Hematopoietic multipotent progenitor cell (in vitro differentiated cells): Measurements from ENCODE around the gene GIPC2. TPM values are rescaled to one million over a fixed set of nuclear protein-coding genes. Genes with fewer than 3 reads are reported as not detected.
A peak's percentile ranks its signal among the peaks of the same experiment; 100 is the strongest.

Source experiments
- DNase-seq, 3 donors: peaks; one replicate each; pipeline ENCODE4 v3.0.0-alpha.2; 2011 to 2015; ENCODE audit warnings: low read depth in 2 of 3, low spot score in 2 of 3
- total RNA-seq: library from RNA; depleted of rRNA; stranded (reverse); fragments of >200 nt; gene quantifications from one replicate; pipeline ENCODE4 v1.2.3, GENCODE V29; 2012

Gene GIPC2
- total RNA-seq, 1 donor, result 0.54 TPM

- DNase-seq, result peak in 1 of 3 donors; percentile 75
Observed at GRCh38 chr1:78136680-78137079, 90.9 kb downstream of the GIPC2 start.

GRCh38 chr1:78141531-78142231 lies 95.9 kb downstream of the GIPC2 start:
- DNase-seq, result no peak

DNA sequence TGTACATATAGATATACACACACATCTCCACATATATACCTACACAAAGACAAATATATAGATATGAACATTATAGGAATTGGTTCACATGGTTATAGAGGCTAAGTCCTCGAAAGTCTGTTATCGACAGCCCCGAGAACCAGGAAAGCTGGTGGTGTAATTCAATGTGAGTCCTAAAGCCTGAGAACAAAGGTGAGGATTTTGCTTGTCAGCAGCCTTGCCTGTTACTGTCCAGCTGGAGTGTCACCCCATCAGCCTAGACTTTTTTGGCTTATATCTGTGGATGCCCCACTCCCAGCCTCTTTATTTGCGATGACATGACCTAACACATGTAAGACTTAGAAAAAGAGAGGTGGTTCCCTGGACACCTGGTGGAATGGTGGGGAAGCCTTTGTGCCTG lies 97.0 kb downstream of the GIPC2 start:
- no peak for DNase-seq

DNA sequence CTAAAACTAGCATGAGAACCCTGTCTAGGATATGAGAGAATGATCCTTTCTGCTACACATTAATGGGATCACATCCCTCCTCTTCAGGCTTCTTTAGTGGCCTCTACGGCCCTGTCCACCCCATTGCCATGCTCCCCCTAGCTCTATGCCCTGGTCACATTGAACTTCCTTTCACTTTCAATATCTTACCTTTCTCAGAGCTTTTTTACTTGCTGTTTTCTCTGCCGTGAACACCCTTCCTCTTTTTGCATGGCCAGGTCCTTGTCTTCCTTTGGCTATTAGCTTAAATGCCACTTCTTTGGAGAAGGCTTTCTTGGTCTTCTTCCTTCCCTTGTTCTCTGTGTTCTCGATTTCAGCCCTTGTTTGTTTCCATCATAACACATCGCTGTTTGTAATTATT lies 97.4 kb downstream of the GIPC2 start:
- DNase-seq, result peak in 2 of 3 donors; percentile 50 to 79

- DNase-seq, result no peak
Observed at GRCh38 chr1:78143673-78144072, 97.9 kb downstream of the GIPC2 start.

GRCh38 chr1:78145105-78145580 lies 99.4 kb downstream of the GIPC2 start:
- peak in 2 of 3 donors; percentile 46 to 76 for DNase-seq

DNA sequence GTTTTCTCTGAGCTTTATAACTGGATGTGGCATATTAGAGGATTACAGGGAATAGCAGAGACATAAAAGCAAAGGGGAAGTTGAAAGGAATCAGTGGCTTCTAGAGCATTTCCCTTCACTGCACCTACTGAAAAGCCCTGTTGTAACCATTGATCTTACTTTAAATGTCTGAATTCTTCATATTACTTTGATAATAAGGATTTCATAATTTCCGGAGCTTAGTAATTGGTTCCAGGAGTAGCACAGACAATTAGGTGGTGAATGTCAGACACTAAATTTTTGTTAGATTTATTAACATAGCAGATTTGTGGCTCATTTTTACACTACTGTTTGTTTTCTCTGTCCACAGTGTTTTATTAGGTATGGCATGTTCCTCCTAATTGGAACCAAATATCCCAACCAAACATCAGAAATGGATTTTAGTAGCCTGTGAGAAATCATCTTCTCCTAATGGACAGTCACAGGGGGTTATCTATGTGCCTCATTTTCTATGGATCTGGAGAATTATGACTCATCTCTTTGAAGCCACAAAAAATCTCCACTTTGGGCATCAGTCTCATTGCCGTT lies 100.5 kb downstream of the GIPC2 start:
- DNase-seq, result no peak

GRCh38 chr1:78147031-78147430 lies 101.3 kb downstream of the GIPC2 start:
- DNase-seq, result no peak

- DNase-seq, result no peak
Observed at GRCh38 chr1:78153092-78153736, 107.4 kb downstream of the GIPC2 start.

GRCh38 chr1:78155121-78155520 lies 109.4 kb downstream of the GIPC2 start:
- DNase-seq, result no peak

- no peak for DNase-seq
Observed at GRCh38 chr1:78156805-78157521, 111.2 kb downstream of the GIPC2 start.

DNA sequence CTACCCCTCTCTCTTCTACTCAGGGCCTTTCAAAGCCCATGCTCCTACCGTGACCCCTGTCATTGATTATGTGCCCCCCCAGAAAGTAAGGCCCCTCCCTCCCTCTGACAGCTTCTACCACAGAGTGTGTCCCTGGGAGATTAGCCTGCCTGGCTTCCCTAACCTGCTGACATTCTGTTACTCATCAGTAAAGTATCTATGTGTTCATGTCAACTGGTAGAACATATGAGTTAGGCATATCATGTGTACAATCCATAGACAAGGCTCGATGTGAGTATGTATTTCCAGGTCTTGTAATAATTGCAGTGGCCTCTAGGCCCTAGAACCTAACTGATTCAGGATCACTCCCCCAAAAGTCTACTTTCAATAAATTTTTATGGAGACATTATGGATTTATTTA lies 120.0 kb downstream of the GIPC2 start:
- DNase-seq, result no peak

DNA sequence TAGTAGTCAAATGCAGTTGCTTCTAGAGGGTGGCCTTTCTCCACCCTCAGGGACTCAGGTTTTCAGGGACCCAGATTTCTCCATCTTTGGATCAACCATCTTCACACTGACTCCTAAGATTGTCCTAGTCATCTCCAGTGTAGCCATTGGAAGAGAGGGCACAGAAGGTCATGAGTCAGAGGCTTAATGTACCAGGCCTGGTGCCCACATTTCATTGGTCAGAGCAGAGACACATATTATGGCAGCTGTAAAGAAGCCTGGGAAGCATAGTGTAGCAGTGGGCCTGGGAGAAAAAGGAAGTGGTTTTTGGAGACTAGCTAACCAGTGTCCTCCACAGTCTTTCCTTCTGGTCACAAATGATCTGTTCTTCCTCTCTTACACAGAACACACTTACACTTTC lies 122.5 kb downstream of the GIPC2 start:
- no peak for DNase-seq

DNA sequence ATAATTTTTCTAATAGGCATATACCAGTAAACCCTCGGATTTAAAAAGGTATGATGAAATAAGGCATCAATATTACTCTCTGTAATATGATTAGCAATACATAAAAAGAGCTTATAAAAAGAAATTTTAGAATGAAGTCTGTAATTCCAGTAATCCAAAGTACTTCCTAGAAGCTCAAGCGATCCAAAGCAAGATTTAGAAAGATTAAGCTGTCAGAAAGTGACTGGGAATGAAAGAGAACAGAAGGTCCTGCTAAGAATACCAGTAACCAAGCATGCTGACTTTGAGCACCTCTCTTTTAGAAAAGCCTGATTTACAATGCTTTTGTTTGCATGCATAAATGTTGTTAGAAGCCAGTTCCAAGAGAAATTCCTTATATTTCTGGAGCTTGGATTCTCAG lies 125.1 kb downstream of the GIPC2 start:
- DNase-seq, result no peak

GRCh38 chr1:78171736-78172590 lies 126.2 kb downstream of the GIPC2 start:
- DNase-seq, result no peak

DNA sequence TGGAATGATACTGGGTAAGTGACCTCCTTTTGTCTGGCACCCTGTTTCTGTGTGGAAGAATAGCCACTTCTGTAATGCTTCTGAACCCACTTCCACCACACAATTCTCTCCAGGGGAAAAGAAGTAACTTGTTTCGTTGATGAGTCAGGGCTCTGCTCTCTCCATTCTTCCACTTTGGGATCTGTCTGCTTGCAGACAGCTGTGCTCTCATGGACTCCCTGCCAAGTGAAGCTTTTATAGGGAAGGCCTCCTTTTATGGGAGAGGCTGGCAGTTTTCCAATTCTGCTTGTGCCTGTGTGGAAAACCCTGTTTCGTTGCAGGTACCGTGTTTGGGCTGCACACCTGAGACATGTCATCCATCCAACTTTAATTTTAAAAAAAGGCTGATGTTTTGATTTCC lies 130.7 kb downstream of the GIPC2 start:
- no peak for DNase-seq

DNA sequence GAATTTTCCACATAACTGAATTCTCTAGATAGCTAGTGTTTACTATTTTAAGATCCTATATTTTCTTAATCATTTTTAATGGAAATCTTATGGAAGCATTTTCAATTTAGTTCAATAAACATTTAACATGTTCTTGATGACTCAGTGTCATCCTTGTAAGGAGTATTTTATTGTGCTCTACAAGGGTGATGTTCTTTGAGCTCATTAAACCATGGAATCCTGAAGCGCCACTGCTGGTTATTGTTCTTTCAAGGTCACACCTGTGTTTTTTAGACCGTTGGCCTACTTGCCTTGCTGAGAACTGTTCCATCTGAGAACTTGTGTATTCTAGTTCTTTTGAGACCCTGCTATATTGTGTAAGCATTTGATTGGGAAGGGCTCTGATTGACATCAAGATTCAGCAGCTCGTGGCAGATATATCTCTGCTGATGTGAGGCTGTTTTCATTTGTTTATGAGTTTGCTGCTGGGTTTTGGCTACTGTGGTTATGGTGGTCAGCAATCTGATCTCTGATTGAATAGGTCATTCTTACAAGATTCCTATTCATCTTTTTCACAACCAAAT lies 132.0 kb downstream of the GIPC2 start:
- DNase-seq, result no peak

DNA sequence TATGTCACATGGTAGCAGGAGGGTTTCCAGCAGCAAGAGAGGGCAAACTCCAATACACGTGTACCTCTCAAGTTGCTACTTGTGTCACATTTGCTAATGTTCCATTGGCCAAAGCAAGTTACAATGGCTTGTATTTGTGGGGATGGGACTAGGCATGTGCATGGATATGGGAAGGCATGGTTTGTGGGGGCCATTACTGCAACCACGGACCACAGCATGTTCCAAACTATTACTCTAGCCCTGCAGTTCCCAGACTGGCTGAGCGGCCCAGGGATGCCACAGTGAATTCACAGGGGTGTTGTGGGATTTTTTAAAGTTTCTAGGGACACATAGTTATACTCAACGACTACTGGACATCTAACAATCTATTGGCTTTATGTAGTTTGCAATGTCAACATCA lies 133.1 kb downstream of the GIPC2 start:
- DNase-seq, result no peak

DNA sequence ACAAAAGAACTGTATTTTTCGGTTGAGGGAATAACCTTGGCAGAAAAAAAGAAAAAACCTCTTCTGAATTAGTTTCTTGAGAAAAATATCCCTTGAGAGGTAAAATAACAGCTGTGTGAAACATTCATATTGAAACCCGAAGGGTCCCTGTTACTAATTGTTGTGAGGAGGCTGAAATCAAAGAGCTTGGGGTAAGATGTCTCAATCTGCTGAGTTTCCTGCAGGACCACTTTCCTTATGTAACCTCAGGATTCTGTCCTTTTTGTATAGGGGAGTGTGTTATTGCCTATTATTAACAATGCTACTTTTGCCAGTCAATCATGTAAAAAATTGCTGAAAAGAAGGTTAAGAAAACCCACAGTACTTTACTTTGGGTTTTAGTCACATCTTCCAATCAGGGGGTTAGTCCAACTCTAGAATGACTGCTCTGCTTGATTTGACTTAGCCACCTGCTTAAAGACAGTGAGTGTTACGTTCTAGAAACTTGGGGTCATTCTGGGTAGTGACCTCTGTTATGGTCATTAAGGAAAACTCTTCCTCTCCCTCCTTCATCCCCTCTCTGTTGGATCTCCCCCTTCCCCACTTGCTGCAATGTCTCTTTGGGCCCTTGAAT lies 138.8 kb downstream of the GIPC2 start:
- no peak for DNase-seq
